Osteocyte (in vitro differentiated cells): Measurements from ENCODE around the gene TEX261. TPM values are rescaled to one million over a fixed set of nuclear protein-coding genes. Genes with fewer than 3 reads are reported as not detected.

Source experiments
- DNase-seq: peaks from one replicate; pipeline ENCODE4 v3.0.0; 2021; ENCODE audit warnings: mixed read lengths; ENCODE audit not compliant: unreplicated experiment; ENCODE audit errors: extremely low spot score
- H3K27ac Mint-ChIP-seq: one replicate; pipeline ENCODE4 v1.8.0; 2021; ENCODE audit warnings: mild to moderate bottlenecking, mixed read lengths; ENCODE audit not compliant: unreplicated experiment
- H3K27me3 Mint-ChIP-seq: one replicate; pipeline ENCODE4 v1.8.0; 2021; ENCODE audit warnings: mixed read lengths; ENCODE audit not compliant: unreplicated experiment
- H3K36me3 Mint-ChIP-seq: one replicate; pipeline ENCODE4 v1.8.0; 2021; ENCODE audit warnings: mixed read lengths; ENCODE audit not compliant: unreplicated experiment
- H3K4me1 Mint-ChIP-seq: one replicate; pipeline ENCODE4 v1.8.0; 2021; ENCODE audit warnings: mixed read lengths; ENCODE audit not compliant: unreplicated experiment
- H3K4me3 Mint-ChIP-seq: one replicate; pipeline ENCODE4 v1.8.0; 2021; ENCODE audit warnings: mild to moderate bottlenecking, moderate library complexity, mixed read lengths; ENCODE audit not compliant: unreplicated experiment
- H3K9me3 Mint-ChIP-seq: one replicate; pipeline ENCODE4 v1.8.0; 2021; ENCODE audit warnings: mixed read lengths; ENCODE audit not compliant: unreplicated experiment
- CTCF ChIP-seq: fragments of 200-600 bp; sonication (generic); IDR thresholded peaks from 2 replicates; pipeline ENCODE4 v1.5.0; 2021; ENCODE audit warnings: antibody characterized with exemption, mild to moderate bottlenecking, moderate library complexity
- total RNA-seq: library from RNA; stranded (reverse); gene quantifications from 2 replicates; pipeline ENCODE4 v1.2.1, GENCODE V29; 2021

The TEX261 gene
- total RNA-seq, 1 donor from 2014 or later, result 71.2 TPM

- Mint-ChIP-seq H3K4me3 (no peak overlapping the region), H3K9me3 (no peaks in the 10 kb centered on the region), H3K27ac (no peak overlapping the region), H3K4me1 (peaks cover 3% of the 10 kb centered on the region), H3K27me3 (peaks cover 4% of the 10 kb centered on the region), H3K36me3 (no peaks in the 10 kb centered on the region)
- DNase-seq, result peak; percentile 75
- TF ChIP-seq CTCF, result no peak
Measured at GRCh38 chr2:70954886-70955285, 39.8 kb downstream of the TEX261 start.

DNA sequence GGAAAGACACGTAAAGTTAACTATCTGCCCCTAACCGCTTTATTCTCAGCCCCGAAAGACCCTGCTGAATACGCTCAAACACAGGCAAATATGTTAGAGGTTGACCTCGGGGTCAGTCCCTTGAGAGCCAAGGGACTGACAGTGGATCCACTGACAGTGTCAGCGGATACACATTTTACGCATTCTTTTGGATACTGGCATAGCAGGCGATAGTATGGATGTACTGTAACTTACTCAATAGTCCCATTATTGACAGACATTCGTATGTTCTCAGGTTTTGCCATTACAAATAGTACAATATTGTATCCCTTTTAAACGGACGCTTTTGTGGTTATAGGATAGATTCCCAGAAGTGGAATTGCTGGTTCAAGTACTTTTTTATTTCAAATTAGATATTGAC is 45.6 kb downstream of the TEX261 start:
- peak; percentile 15 for DNase-seq
- no peaks in the 10 kb centered on the region for H3K9me3 Mint-ChIP-seq
- H3K27ac Mint-ChIP-seq, result no peak overlapping the region
- H3K36me3 Mint-ChIP-seq, result no peaks in the 10 kb centered on the region
- H3K27me3 Mint-ChIP-seq, result peaks cover 4% of the 10 kb centered on the region
- H3K4me1 Mint-ChIP-seq, result peaks cover 16% of the 10 kb centered on the region
- no peak for TF ChIP-seq CTCF
- no peak overlapping the region for H3K4me3 Mint-ChIP-seq

GRCh38 chr2:70948337-70949003 is 46.2 kb downstream of the TEX261 start:
- Mint-ChIP-seq H3K4me3 (peak overlapping the region; percentile 73), H3K27ac (no peak overlapping the region), H3K9me3 (no peaks in the 10 kb centered on the region), H3K27me3 (peaks cover 3% of the 10 kb centered on the region), H3K4me1 (peaks cover 20% of the 10 kb centered on the region), H3K36me3 (no peaks in the 10 kb centered on the region)
- peak; percentile 90 for DNase-seq
- TF ChIP-seq CTCF, result peak; percentile 95

DNA sequence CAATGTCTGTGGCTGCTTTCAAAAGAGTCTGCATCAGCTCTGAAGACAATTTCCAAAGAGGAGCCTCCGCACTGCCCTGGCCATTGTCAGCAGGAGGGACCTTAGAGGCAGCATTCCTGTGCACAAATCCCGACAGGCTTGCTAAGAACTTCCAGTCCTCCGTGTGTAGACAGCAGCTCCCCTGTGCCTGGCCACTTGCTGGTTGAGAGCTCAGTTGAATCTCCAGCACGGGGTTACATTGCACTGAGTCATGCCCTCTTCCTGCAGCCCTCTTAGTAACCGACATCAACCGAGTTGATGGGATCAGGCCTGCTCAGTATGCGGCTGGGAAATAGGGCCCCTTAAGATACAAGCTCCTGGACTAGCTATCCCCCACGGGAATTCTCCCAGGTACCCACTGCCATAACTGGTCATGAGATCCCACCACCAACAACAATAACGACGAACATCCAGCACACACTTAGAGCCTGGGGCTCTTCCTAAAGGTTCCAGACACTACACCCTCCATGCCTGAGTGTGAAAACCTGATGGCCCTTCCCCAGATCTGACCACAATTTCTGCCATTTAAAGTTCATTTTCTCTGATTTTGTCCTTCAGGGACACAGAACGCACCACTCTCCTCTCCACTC is 47.0 kb downstream of the TEX261 start:
- peak; percentile 63 for DNase-seq
- Mint-ChIP-seq H3K27me3 (no peaks in the 10 kb centered on the region), H3K4me3 (no peak overlapping the region), H3K9me3 (no peaks in the 10 kb centered on the region), H3K27ac (no peak overlapping the region), H3K36me3 (no peaks in the 10 kb centered on the region), H3K4me1 (peaks cover 24% of the 10 kb centered on the region)
- TF ChIP-seq CTCF, result no peak

DNA sequence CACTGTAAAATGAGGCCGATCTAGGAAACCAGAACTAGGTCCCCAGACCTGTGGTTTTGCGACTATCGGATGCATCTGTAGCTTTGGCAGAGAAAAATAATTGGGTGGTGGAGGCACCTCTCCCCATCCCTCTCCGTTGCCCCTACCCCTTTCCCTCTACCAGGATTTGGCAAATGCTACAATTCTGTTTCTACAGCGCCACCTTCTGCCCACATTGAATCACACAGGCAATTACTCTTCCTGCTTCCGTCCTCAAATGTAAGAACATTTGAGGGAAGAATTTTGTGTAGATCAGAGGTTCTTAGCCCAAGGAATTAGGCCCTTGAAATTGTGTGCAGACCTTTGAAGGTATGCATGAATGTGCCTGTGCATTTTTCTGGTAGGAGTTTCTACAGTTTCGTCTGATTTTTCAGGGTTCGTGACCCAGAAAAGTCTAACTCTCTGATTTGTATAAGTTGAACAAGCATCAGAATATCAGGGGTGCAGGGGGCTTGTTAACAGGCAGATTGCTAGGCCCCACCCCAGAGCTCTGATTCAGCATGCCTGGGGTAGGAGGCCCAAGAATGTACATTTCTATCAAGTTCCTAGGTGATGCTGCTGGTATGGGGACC is 47.7 kb downstream of the TEX261 start:
- Mint-ChIP-seq H3K36me3 (no peaks in the 10 kb centered on the region), H3K27me3 (no peaks in the 10 kb centered on the region), H3K9me3 (no peaks in the 10 kb centered on the region), H3K4me3 (no peak overlapping the region), H3K4me1 (peaks cover 26% of the 10 kb centered on the region), H3K27ac (no peak overlapping the region)
- peak; percentile 78 for DNase-seq
- TF ChIP-seq CTCF, result peak; percentile 85
